RPMI7951 (cell line): ENCODE results near the gene RBKS. TPM values are rescaled to one million over a fixed set of nuclear protein-coding genes. Genes with fewer than 3 reads are reported as not detected.

Source experiments
- DNase-seq: peaks from one replicate; pipeline ENCODE4 v3.0.0-alpha.2; 2012; ENCODE audit warnings: low read depth
- total RNA-seq: library from RNA; depleted of rRNA; stranded (reverse); fragments of >200 nt; shearing (Covaris generic); gene quantifications from 2 replicates; pipeline ENCODE4 v1.2.3, GENCODE V29; 2014; rRNA removed

RBKS gene
- 1.8 and 2.8 TPM in 2 replicates for total RNA-seq

- DNase-seq = peak; percentile 85
Observed at GRCh38 chr2:27890146-27890923, at the start of gene RBKS, which contains the start of gene BABAM2. Gene RBKS, minus strand, starts transcription at chr2:27890387. Its CDS starts 42 bp downstream, at chr2:27890345. Gene BABAM2, plus strand, starts transcription at chr2:27890729. Its CDS starts 3,828 bp downstream, at chr2:27894557.

- DNase-seq = no peak
Observed at GRCh38 chr2:27935026-27935425, 44.8 kb upstream of the RBKS start.

- DNase-seq = peak; percentile 56
Observed at GRCh38 chr2:27932396-27932795, 42.2 kb upstream of the RBKS start.

GRCh38 chr2:27931361-27931950, 41.3 kb upstream of the RBKS start:
- DNase-seq = no peak

- no peak for DNase-seq
Observed at GRCh38 chr2:27929916-27930486, 39.8 kb upstream of the RBKS start.

- DNase-seq = no peak
Observed at GRCh38 chr2:27925766-27926472, 35.7 kb upstream of the RBKS start.

GRCh38 chr2:27922842-27923241, 32.7 kb upstream of the RBKS start:
- no peak for DNase-seq

- DNase-seq = no peak
Observed at GRCh38 chr2:27921880-27922547, 31.8 kb upstream of the RBKS start.

GRCh38 chr2:27921424-27921823, 31.2 kb upstream of the RBKS start:
- no peak for DNase-seq

- peak; percentile 20 for DNase-seq
Observed at GRCh38 chr2:27920148-27920885, 30.1 kb upstream of the RBKS start.

GRCh38 chr2:27916293-27916995, 26.3 kb upstream of the RBKS start:
- no peak for DNase-seq

- no peak for DNase-seq
Observed at GRCh38 chr2:27915874-27916273, 25.7 kb upstream of the RBKS start.

- no peak for DNase-seq
Observed at GRCh38 chr2:27915191-27915590, 25.0 kb upstream of the RBKS start.

GRCh38 chr2:27914805-27915175, 24.6 kb upstream of the RBKS start:
- DNase-seq = no peak

- no peak for DNase-seq
Observed at GRCh38 chr2:27914041-27914804, 24.0 kb upstream of the RBKS start.

GRCh38 chr2:27912512-27912911, 22.3 kb upstream of the RBKS start:
- no peak for DNase-seq

GRCh38 chr2:27911458-27912210, 21.4 kb upstream of the RBKS start:
- DNase-seq = no peak

GRCh38 chr2:27909901-27910300, 19.7 kb upstream of the RBKS start:
- DNase-seq = no peak

GRCh38 chr2:27907547-27907946, 17.4 kb upstream of the RBKS start:
- no peak for DNase-seq
